DMS79 treated with DMSO at 0.1 percent for 48 hours (cell line): Measurements from ENCODE around the gene BACE2.

ENCODE experiments used
- DNase-seq: peaks from one replicate; lab custom pipeline; 2025; lab: John Stamatoyannopoulos, UW

Gene BACE2

GRCh38 chr21:41167348-41168342, at the start of gene BACE2:
BACE2 (plus strand) TSS chr21:41168160; CDS start chr21:41168264, 104 bp downstream.
- peak; percentile 56 for DNase-seq

GRCh38 chr21:41119901-41120300, 48.1 kb upstream of the BACE2 start:
- DNase-seq, result no peak

GRCh38 chr21:41120997-41121396, 47.0 kb upstream of the BACE2 start:
- no peak for DNase-seq

GRCh38 chr21:41121785-41122415, 46.1 kb upstream of the BACE2 start:
- DNase-seq, result peak; percentile 53

GRCh38 chr21:41124641-41125201, 43.2 kb upstream of the BACE2 start:
- no peak for DNase-seq

GRCh38 chr21:41128981-41129380, 39.0 kb upstream of the BACE2 start:
- DNase-seq, result no peak

- DNase-seq, result no peak
Observed at GRCh38 chr21:41130883-41131282, 37.1 kb upstream of the BACE2 start.

- DNase-seq, result peak; percentile 35
Observed at GRCh38 chr21:41133874-41134522, 34.0 kb upstream of the BACE2 start.

GRCh38 chr21:41135746-41136145, 32.2 kb upstream of the BACE2 start:
- no peak for DNase-seq

- no peak for DNase-seq
Observed at GRCh38 chr21:41136286-41136685, 31.7 kb upstream of the BACE2 start.

- no peak for DNase-seq
Observed at GRCh38 chr21:41137401-41137800, 30.6 kb upstream of the BACE2 start.

GRCh38 chr21:41137889-41138288, 30.1 kb upstream of the BACE2 start:
- no peak for DNase-seq

GRCh38 chr21:41138711-41139110, 29.2 kb upstream of the BACE2 start:
- no peak for DNase-seq

- no peak for DNase-seq
Observed at GRCh38 chr21:41139275-41139674, 28.7 kb upstream of the BACE2 start.

- no peak for DNase-seq
Observed at GRCh38 chr21:41139951-41140350, 28.0 kb upstream of the BACE2 start.

- no peak for DNase-seq
Observed at GRCh38 chr21:41141031-41141457, 26.9 kb upstream of the BACE2 start.

GRCh38 chr21:41142051-41142795, 25.7 kb upstream of the BACE2 start:
- DNase-seq, result peak; percentile 11

GRCh38 chr21:41143596-41144325, 24.2 kb upstream of the BACE2 start:
- DNase-seq, result no peak

- DNase-seq, result no peak
Observed at GRCh38 chr21:41147096-41147978, 20.6 kb upstream of the BACE2 start.

- no peak for DNase-seq
Observed at GRCh38 chr21:41147979-41148355, 20.0 kb upstream of the BACE2 start.
